Body of pancreas (tissue), 4 donors: ENCODE results near the gene ZNF768. TPM values are rescaled to one million over a fixed set of nuclear protein-coding genes. Genes with fewer than 3 reads are reported as not detected.

ENCODE experiments used
- ATAC-seq: fragments of 150-250 bp; one replicate; pipeline ENCODE4 v1.9.1; 2016
- DNase-seq, 4 donors: peaks; one replicate each; pipeline ENCODE4 v3.0.0-alpha.2; 2019
- H3K27ac ChIP-seq, 4 donors: fragments of 200-600 bp; sonication (generic); 1 replicate in 3 of 4; 2 replicates in 1 of 4; pipeline versions ENCODE4 v1.5.1 to v1.6.1; 2016 to 2019; ENCODE audit warnings: mild to moderate bottlenecking in 1 of 4, mixed read lengths in 1 of 4, moderate library complexity in 1 of 4
- H3K27me3 ChIP-seq, 2 donors: fragments of 200-600 bp; sonication (generic); one replicate each; pipeline ENCODE4 v1.6.0; 2016; ENCODE audit warnings: mild to moderate bottlenecking in 1 of 2
- H3K36me3 ChIP-seq, 2 donors: fragments of 200-600 bp; sonication (generic); replicated peaks in 1 of 2; 2 replicates each; pipeline ENCODE4 v1.5.1; 2016; ENCODE audit warnings: low read depth in 2 of 2; ENCODE audit not compliant: insufficient read depth in 1 of 2
- H3K4me1 ChIP-seq: fragments of 200-600 bp; sonication (generic); one replicate; pipeline ENCODE4 v1.6.0; 2016
- H3K4me3 ChIP-seq, 2 donors: fragments of 200-600 bp; sonication (generic); 1 replicate in 1 of 2; 2 replicates in 1 of 2; pipeline ENCODE4 v1.5.1; 2016 to 2019
- H3K9me3 ChIP-seq, 3 donors: fragments of 200-600 bp; sonication (generic); 1 replicate in 2 of 3; 2 replicates in 1 of 3; pipeline ENCODE4 v1.5.1; 2016
- POLR2A ChIP-seq, 3 donors: fragments of 450-650 bp; IDR thresholded peaks; one replicate each; pipeline ENCODE4 v1.6.1; 2016; ENCODE audit warnings: antibody characterized with exemption in 3 of 3, mild to moderate bottlenecking in 2 of 3
- WGBS, 2 donors: methylation state at CpG; one replicate each; pipeline ENCODE4 v1.1.5; 2017; 5-methylcytosine and 5-hydroxymethylcytosine counted together
- intact Hi-C: fragments of 100-400 bp; cut with DNase I; formaldehyde crosslinking; loops from one replicate; pipeline ENCODE4 v1.15.1; 2023
- total RNA-seq, 2 donors: library from RNA; depleted of rRNA; stranded (reverse); fragments of >200 nt; gene quantifications; one replicate each; pipeline ENCODE4 v1.1.0, GENCODE V29; 2016
- TF ChIP-seq, protein P1 (sequence below), 7 experiments: fragments of 450-650 bp in 4 of 7; fragments of 200-600 bp in 3 of 7; sonication (generic) in 3 of 7; IDR thresholded peaks; one replicate each; pipeline ENCODE4 v1.5.1; 2016 to 2019; ENCODE audit warnings: antibody characterized with exemption in 7 of 7

The ZNF768 gene
- total RNA-seq, 2 donors from 2014 or later, result 17.8 to 24.1 TPM

DNA sequence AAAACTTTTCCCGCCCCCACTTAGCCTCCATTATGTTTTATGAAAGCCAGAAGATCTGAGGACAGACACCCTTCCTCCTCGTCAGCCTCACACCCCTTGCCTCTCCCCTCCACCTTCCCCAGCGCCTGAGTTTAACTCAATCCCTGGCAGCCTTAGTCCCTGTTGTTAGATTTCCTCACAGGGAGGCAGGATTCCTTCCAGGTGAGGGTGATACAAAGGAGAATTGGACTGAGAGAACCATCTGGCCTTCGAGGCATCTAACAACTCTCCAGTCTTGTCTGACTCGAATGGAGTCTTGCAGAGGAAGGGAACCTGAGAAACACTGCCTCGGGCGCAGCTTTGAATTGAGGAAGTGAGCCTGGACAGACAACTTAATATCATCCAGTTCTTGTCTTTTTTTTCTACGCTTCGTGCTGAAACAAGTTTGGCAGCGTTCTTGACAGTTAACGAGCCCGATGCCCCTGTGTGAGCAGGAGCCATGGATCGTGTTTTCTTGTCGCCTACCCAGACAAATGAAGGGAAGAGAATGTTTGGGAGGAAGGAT, 1.3 kb upstream of the ZNF768 start:
- Histone ChIP-seq H3K4me1 (peaks cover 37% of the 10 kb centered on the region), H3K27me3 (no peaks in the 10 kb centered on the region), H3K36me3 (peaks cover 0 to 2% of the 10 kb centered on the region in 2 donors), H3K4me3 (no peak overlapping the region), H3K9me3 (no peaks in the 10 kb centered on the region), H3K27ac (peak overlapping the region; percentile 95 to 100 (median 100))
- intact Hi-C loops, result no loop called here
- no peak for TF ChIP-seq POLR2A (IDR thresholded peaks at IDR 0.05)
- TF ChIP-seq, protein P1, sequence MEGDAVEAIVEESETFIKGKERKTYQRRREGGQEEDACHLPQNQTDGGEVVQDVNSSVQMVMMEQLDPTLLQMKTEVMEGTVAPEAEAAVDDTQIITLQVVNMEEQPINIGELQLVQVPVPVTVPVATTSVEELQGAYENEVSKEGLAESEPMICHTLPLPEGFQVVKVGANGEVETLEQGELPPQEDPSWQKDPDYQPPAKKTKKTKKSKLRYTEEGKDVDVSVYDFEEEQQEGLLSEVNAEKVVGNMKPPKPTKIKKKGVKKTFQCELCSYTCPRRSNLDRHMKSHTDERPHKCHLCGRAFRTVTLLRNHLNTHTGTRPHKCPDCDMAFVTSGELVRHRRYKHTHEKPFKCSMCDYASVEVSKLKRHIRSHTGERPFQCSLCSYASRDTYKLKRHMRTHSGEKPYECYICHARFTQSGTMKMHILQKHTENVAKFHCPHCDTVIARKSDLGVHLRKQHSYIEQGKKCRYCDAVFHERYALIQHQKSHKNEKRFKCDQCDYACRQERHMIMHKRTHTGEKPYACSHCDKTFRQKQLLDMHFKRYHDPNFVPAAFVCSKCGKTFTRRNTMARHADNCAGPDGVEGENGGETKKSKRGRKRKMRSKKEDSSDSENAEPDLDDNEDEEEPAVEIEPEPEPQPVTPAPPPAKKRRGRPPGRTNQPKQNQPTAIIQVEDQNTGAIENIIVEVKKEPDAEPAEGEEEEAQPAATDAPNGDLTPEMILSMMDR (IDR thresholded peaks at IDR 0.05), result no peak
- ATAC-seq, result no peak
- DNase-seq, result peak in 2 of 4 donors; percentile 22 to 46
- WGBS, 2 donors, result 7 to 10% methylated on average over 14 of the region's 14 CpGs

DNA sequence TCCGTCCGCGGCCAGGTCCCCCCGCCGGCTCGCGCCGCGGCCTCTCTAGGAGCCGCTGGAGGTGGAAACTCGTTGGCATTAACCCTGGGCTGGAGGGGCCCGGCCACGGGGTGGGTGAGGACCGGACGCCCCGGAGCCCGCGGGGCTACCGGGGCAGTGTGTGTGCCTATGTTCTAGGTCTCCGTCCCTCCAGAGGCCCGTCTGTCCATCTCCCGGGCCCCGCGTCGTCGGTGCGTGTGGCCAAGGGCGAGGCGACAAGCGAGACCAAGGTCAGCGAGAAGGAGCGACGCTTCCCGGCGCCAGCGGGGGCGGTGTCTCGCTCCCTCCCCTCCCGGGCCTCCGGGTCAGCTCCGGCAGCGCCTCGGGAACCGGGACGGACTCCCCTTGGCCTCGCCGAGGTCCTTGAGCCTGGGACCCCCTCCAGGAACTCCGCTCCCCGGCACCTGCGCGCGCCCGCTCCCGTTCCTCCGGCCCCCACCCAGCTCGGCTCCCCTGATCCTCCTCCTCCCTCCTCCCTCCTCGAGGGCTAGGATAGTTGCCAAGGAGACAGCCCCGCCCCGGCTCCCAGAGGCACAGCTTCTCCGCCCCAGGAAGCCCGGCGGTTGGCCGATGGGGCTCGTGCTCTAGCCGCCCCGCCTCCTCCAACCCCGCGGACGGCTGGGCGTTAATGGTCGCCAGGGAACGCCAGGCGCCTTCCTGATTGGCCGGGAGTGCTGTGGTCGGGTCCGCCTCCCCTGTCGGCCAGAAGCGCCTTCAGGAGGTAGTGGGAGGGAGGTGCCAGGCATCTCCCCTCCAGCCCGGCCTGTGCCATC, 663 bp upstream of the ZNF768 start:
- Histone ChIP-seq H3K9me3 (no peaks in the 10 kb centered on the region), H3K27me3 (no peaks in the 10 kb centered on the region), H3K36me3 (no peaks in the 10 kb centered on the region), H3K27ac (peak overlapping the region; percentile 99 to 100 (median 100)), H3K4me3 (peak overlapping the region; percentile 46 to 80), H3K4me1 (peaks cover 32% of the 10 kb centered on the region)
- ATAC-seq (peak; percentile 92), DNase-seq (peak; percentile 98 to 99 (median 99))
- intact Hi-C loops, result no loop called here
- 0 to 1% methylated on average over 11 to 63 of the region's 79 CpGs for WGBS, 2 donors
- TF ChIP-seq, protein P1 (IDR thresholded peaks at IDR 0.05), result peak in 6 of 7 experiments; percentile 21 to 52 (median 46)
- peak; percentile 74 to 91 (median 87) for TF ChIP-seq POLR2A (IDR thresholded peaks at IDR 0.05)

DNA sequence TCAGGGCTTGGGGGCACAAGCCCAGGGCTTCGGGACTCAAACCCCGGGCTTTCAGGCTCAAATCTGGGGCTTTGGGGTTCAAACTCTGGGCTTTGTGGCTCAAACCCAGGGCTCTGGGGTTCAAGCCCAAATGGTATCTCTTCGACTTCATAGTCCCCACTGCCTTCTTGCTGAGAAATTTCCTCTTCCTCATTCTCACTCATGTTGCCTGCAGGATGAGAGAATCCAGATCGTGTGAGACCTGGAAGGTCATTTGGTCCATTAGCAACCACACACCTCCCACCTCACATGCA, 576 bp downstream of the ZNF768 start:
- ATAC-seq (no peak), DNase-seq (no peak)
- H3K9me3 ChIP-seq, result no peaks in the 10 kb centered on the region
- no peak for TF ChIP-seq POLR2A (IDR thresholded peaks at IDR 0.05)
- TF ChIP-seq, protein P1 (IDR thresholded peaks at IDR 0.05), result no peak
- H3K36me3 ChIP-seq, result no peaks in the 10 kb centered on the region
- peak overlapping the region in 1 of 2 donors; percentile 46 for H3K4me3 ChIP-seq
- no peaks in the 10 kb centered on the region for H3K27me3 ChIP-seq
- WGBS, 2 donors, result 49 to 52% methylated on average over 4 of the region's 4 CpGs
- H3K4me1 ChIP-seq, result peaks cover 32% of the 10 kb centered on the region
- peak overlapping the region; percentile 99 to 100 (median 100) for H3K27ac ChIP-seq
- intact Hi-C loops, result no loop called here

DNA sequence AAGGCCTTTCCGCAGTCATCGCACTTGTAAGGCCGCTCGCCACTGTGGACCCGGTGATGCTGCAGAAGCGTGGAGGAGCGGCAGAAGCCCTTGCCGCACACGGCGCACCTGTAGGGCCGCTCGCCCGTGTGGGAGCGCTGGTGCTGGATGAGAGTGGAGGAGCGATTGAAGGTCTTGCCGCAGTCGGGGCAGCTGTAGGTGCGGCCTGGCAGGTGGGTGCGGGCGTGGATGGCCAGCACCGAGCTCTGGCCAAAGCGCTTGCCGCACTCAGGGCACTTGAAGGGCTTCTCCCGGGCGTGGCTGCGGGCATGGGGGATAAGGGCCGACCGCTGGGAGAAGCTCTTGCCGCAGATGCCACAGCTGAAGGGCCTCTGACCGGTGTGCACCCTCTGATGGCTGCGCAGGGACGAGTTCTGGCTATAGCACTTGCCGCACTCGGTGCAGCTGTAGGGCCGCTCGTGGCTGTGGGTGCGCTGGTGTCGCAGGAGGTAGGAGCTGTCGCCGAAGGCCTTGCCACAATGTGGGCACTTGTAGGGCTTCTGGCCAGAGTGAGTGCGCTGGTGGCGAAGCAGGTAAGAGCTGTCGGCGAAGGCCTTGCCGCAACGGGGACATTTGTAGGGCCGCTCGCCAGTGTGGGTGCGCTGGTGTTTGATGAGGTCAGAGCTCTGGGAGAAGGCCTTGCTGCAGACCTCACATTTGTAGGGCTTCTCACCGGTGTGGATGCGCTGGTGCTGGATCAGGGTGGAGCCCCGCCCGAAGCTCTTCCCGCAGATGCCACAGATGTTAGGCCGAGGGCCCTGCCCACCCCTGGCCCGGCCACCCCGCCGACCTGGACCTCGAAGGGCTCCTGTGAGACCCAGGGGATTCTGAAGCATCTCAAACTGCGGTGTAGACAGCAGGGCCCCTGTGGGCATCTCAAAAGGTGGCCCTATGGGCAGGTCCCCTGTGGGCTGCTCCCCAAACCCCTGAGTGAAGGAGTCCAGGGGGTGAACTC, 1.5 kb downstream of the ZNF768 start:
- ATAC-seq, result no peak
- H3K27me3 ChIP-seq, result no peaks in the 10 kb centered on the region
- TF ChIP-seq POLR2A (IDR thresholded peaks at IDR 0.05), result no peak
- TF ChIP-seq, protein P1 (IDR thresholded peaks at IDR 0.05), result no peak
- intact Hi-C loops, result loop anchor here (5.0 kb wide), 1 partner anchor 93 kb away; the partner anchor contains the start of gene DCTPP1
- no peak overlapping the region for H3K4me3 ChIP-seq
- no peak overlapping the region for H3K27ac ChIP-seq
- H3K36me3 ChIP-seq, result no peaks in the 10 kb centered on the region
- no peak for DNase-seq
- WGBS, 2 donors, result 93 to 95% methylated on average over 29 to 52 of the region's 60 CpGs
- H3K4me1 ChIP-seq, result peaks cover 32% of the 10 kb centered on the region
- no peaks in the 10 kb centered on the region for H3K9me3 ChIP-seq
